NCI-H1436 treated with DMSO at 0.1 percent for 48 hours (cell line): Measurements from ENCODE around the gene MFRP.

Experiments used
- DNase-seq: peaks from one replicate; lab custom pipeline; 2025; lab: John Stamatoyannopoulos, UW

MFRP gene

GRCh38 chr11:119359365-119360214 is 13.1 kb upstream of the MFRP start:
- DNase-seq = no peak

GRCh38 chr11:119357074-119357473 is 10.6 kb upstream of the MFRP start:
- DNase-seq = no peak

GRCh38 chr11:119356349-119357031 is 10.0 kb upstream of the MFRP start:
- DNase-seq = peak; percentile 12

- DNase-seq = no peak
Observed at GRCh38 chr11:119355091-119355843, 8.8 kb upstream of the MFRP start.

GRCh38 chr11:119352857-119353260 is 6.4 kb upstream of the MFRP start:
- DNase-seq = peak; percentile 65

GRCh38 chr11:119351232-119351631 is 4.7 kb upstream of the MFRP start:
- no peak for DNase-seq

GRCh38 chr11:119350302-119350701 is 3.8 kb upstream of the MFRP start:
- DNase-seq = no peak

GRCh38 chr11:119347940-119348605 is 1.6 kb upstream of the MFRP start:
- no peak for DNase-seq

GRCh38 chr11:119347242-119347641 is 737 bp upstream of the MFRP start:
- no peak for DNase-seq

GRCh38 chr11:119345685-119346084 is 820 bp downstream of the MFRP start:
- DNase-seq = no peak

GRCh38 chr11:119344291-119345010 is 2.1 kb downstream of the MFRP start:
- DNase-seq = no peak

GRCh38 chr11:119343726-119344125 is 2.8 kb downstream of the MFRP start:
- no peak for DNase-seq

GRCh38 chr11:119342362-119343130 is 4.0 kb downstream of the MFRP start:
- no peak for DNase-seq

GRCh38 chr11:119342023-119342300 is 4.5 kb downstream of the MFRP start:
- DNase-seq = no peak

- no peak for DNase-seq
Observed at GRCh38 chr11:119341222-119342022, 5.1 kb downstream of the MFRP start.

GRCh38 chr11:119340335-119341221 is 5.9 kb downstream of the MFRP start, which contains the start of gene C1QTNF5:
C1QTNF5 (minus strand) TSS chr11:119340883; CDS start chr11:119340397, 486 bp downstream.
- no peak for DNase-seq

- DNase-seq = no peak
Observed at GRCh38 chr11:119339589-119340334, 6.7 kb downstream of the MFRP start.

- DNase-seq = no peak
Observed at GRCh38 chr11:119338965-119339588, 7.4 kb downstream of the MFRP start.
